GM12878 (cell line): ENCODE data around the gene MARK4.

Source experiments
- CTCF ChIP-seq, 3 experiments: IDR thresholded peaks in 2 of 3; conservative IDR thresholded peaks in 1 of 3; 2 replicates each; pipeline ENCODE4 v1.5.1; 2011; ENCODE audit warnings: low read depth in 3 of 3, low read length in 3 of 3, mild to moderate bottlenecking in 3 of 3, control low read depth in 2 of 3, moderate library complexity in 2 of 3, inconsistent platforms in 1 of 3, mixed read lengths in 1 of 3; ENCODE audit not compliant: control insufficient read depth in 2 of 3, insufficient read depth in 1 of 3; ENCODE audit errors: extremely low read depth in 1 of 3
- FOXK2 ChIP-seq: fragments of 450-650 bp; IDR thresholded peaks from 2 replicates; pipeline ENCODE4 v1.6.1; 2017; ENCODE audit warnings: mild to moderate bottlenecking, moderate library complexity
- GABPA ChIP-seq: IDR thresholded peaks from 2 replicates; pipeline ENCODE4 v1.6.1; 2014; ENCODE audit warnings: antibody characterized with exemption, low read depth, mild to moderate bottlenecking, inconsistent platforms
- NRF1 ChIP-seq: conservative IDR thresholded peaks from 2 replicates; pipeline ENCODE4 v1.6.1; 2011; ENCODE audit warnings: mild to moderate bottlenecking, low read depth, low read length, improper control_type of control experiment
- POLR2AphosphoS5 ChIP-seq: IDR thresholded peaks from 2 replicates; pipeline ENCODE4 v1.6.1; 2011; ENCODE audit warnings: mild to moderate bottlenecking, low read length, inconsistent platforms
- RAD51 ChIP-seq: fragments of 450-650 bp; IDR thresholded peaks from 2 replicates; pipeline ENCODE4 v1.6.1; 2016; ENCODE audit warnings: moderate library complexity, mild to moderate bottlenecking, inconsistent platforms
- SP1 ChIP-seq: IDR thresholded peaks from one replicate; pipeline ENCODE4 v1.6.1; 2011; ENCODE audit warnings: low read depth, low read length
- ZNF384 ChIP-seq: IDR thresholded peaks from 2 replicates; pipeline ENCODE4 v1.6.1; 2012; ENCODE audit warnings: low read depth, mild to moderate bottlenecking, low read length, improper control_type of control experiment, borderline replicate concordance
- TF ChIP-seq, protein P1 (sequence below): IDR thresholded peaks from 2 replicates; pipeline ENCODE4 v1.6.1; 2012; ENCODE audit warnings: low read depth, low read length, improper control_type of control experiment

GRCh38 chr19:45340232-45340898, 89.3 kb downstream of the MARK4 start, which contains the start of gene KLC3:
- TF ChIP-seq, protein P1, sequence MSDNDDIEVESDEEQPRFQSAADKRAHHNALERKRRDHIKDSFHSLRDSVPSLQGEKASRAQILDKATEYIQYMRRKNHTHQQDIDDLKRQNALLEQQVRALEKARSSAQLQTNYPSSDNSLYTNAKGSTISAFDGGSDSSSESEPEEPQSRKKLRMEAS, result no peak
- TF ChIP-seq FOXK2 (no peak), RAD51 (no peak), POLR2AphosphoS5 (no peak), NRF1 (no peak), GABPA (no peak), CTCF (IDR thresholded peaks at IDR 0.05 in 2 of 3, conservative IDR thresholded peaks at IDR 0.05 in 1 of 3; ENCODE audit: control insufficient read depth in 2 of 3, extremely low read depth in 1 of 3, insufficient read depth in 1 of 3, low read depth in 3 of 3, low read length in 3 of 3) (no peak), SP1 (no peak), ZNF384 (no peak)
